Muscle of leg (tissue), 11 donors: Measurements from ENCODE around the gene RICTOR. TPM values are rescaled to one million over a fixed set of nuclear protein-coding genes. Genes with fewer than 3 reads are reported as not detected.
"Not testable (repeated sequence)": the region's sequence is repeated elsewhere in the genome, so short reads cannot be mapped to it uniquely, and the experiment has no call there.

Experiments used
- DNase-seq: peaks from one replicate; pipeline ENCODE4 v3.0.0; 2013
- H3K27ac ChIP-seq: one replicate; pipeline ENCODE4 v1.5.1; 2013; ENCODE audit warnings: mild to moderate bottlenecking, low read length, control low read depth
- H3K27me3 ChIP-seq: one replicate; pipeline ENCODE4 v1.6.1; 2013; ENCODE audit warnings: low read length; ENCODE audit not compliant: control insufficient read depth, insufficient read depth
- H3K36me3 ChIP-seq: one replicate; pipeline ENCODE4 v1.6.1; 2013; ENCODE audit warnings: low read length; ENCODE audit not compliant: control insufficient read depth, insufficient read depth
- H3K4me1 ChIP-seq: one replicate; pipeline ENCODE4 v1.6.1; 2013; ENCODE audit warnings: low read length; ENCODE audit not compliant: control insufficient read depth, insufficient read depth
- H3K4me3 ChIP-seq: one replicate; pipeline ENCODE4 v1.5.1; 2013; ENCODE audit warnings: low read length, control low read depth
- H3K9me3 ChIP-seq: replicated peaks from 2 replicates; pipeline ENCODE4 v1.6.1; 2013; ENCODE audit warnings: low read depth, low read length; ENCODE audit not compliant: control insufficient read depth
- WGBS: methylation state at CpG from one replicate; pipeline ENCODE4 v1.1.5; 2013; ENCODE audit warnings: missing lambda C conversion rate; ENCODE audit not compliant: insufficient coverage; 5-methylcytosine and 5-hydroxymethylcytosine counted together
- polyA plus RNA-seq, 8 donors: library from polyadenylated mRNA; unstranded; fragments of 120-200 nt; gene quantifications; one replicate each; pipeline versions ENCODE4 v1.2.1 to v1.2.3, GENCODE V29; 2013; ENCODE audit warnings: inconsistent platforms in 1 of 8, low replicate concordance in 1 of 8; ENCODE audit not compliant: insufficient read length in 8 of 8, insufficient read depth in 1 of 8
- total RNA-seq: library from RNA; stranded (reverse); fragments of 120-200 nt; gene quantifications from one replicate; pipeline ENCODE4 v1.2.4, GENCODE V29; 2013

RICTOR gene
- total and polyA plus RNA-seq, 9 donors: 9.0 to 22.6 (median 12.3) TPM

- Histone ChIP-seq H3K27me3 (no peaks in the 10 kb centered on the region), H3K4me1 (no peaks in the 10 kb centered on the region), H3K27ac (no peak overlapping the region), H3K36me3 (peaks cover 5% of the 10 kb centered on the region), H3K9me3 (peaks cover 2% of the 10 kb centered on the region), H3K4me3 (no peak overlapping the region)
- WGBS: 0% methylated on average over 2 of the region's 5 CpGs
- DNase-seq: peak; percentile 73
Measured at GRCh38 chr5:38994324-38994927, 79.8 kb downstream of the RICTOR start.

- not testable (repeated sequence) for H3K27me3 ChIP-seq, DNase-seq, H3K4me1 ChIP-seq, H3K36me3 ChIP-seq, H3K4me3 ChIP-seq, H3K27ac ChIP-seq, H3K9me3 ChIP-seq
- WGBS: no CpG with 5 or more reads among the region's 13 CpGs
Measured at GRCh38 chr5:38989974-38990719, 84.1 kb downstream of the RICTOR start.

GRCh38 chr5:38985909-38986452 is 88.2 kb downstream of the RICTOR start:
- no peak for DNase-seq
- no peaks in the 10 kb centered on the region for H3K4me1 ChIP-seq
- no CpG with 5 or more reads among the region's 9 CpGs for WGBS

GRCh38 chr5:38979535-38979934 is 94.7 kb downstream of the RICTOR start:
- Histone ChIP-seq H3K36me3 (peaks cover 6% of the 10 kb centered on the region), H3K27ac (no peak overlapping the region), H3K9me3 (no peaks in the 10 kb centered on the region), H3K4me3 (no peak overlapping the region), H3K4me1 (no peaks in the 10 kb centered on the region), H3K27me3 (no peaks in the 10 kb centered on the region)
- DNase-seq: peak; percentile 7
- no CpG with 5 or more reads among the region's 2 CpGs for WGBS

More at GRCh38 chr5:38985909-38986452, 88.2 kb downstream of the RICTOR start:
- H3K27ac ChIP-seq: no peak overlapping the region
- peaks cover 5% of the 10 kb centered on the region for H3K36me3 ChIP-seq
- no peaks in the 10 kb centered on the region for H3K27me3 ChIP-seq
- no peak overlapping the region for H3K4me3 ChIP-seq
- H3K9me3 ChIP-seq: no peaks in the 10 kb centered on the region

GRCh38 chr5:38978036-38978435 is 96.2 kb downstream of the RICTOR start:
- Histone ChIP-seq H3K9me3 (no peaks in the 10 kb centered on the region), H3K27me3 (no peaks in the 10 kb centered on the region), H3K36me3 (peaks cover 6% of the 10 kb centered on the region), H3K27ac (no peak overlapping the region), H3K4me1 (no peaks in the 10 kb centered on the region), H3K4me3 (no peak overlapping the region)
- no peak for DNase-seq

GRCh38 chr5:38968665-38969064 is 105.5 kb downstream of the RICTOR start:
- WGBS: 100% methylated on average over 4 of the region's 5 CpGs
- Histone ChIP-seq H3K36me3 (peaks cover 6% of the 10 kb centered on the region), H3K9me3 (no peaks in the 10 kb centered on the region), H3K27ac (no peak overlapping the region), H3K4me3 (no peak overlapping the region), H3K27me3 (no peaks in the 10 kb centered on the region), H3K4me1 (no peaks in the 10 kb centered on the region)
- DNase-seq: no peak

GRCh38 chr5:38961691-38962090 is 112.5 kb downstream of the RICTOR start:
- Histone ChIP-seq H3K27me3 (no peaks in the 10 kb centered on the region), H3K4me1 (no peaks in the 10 kb centered on the region), H3K27ac (no peak overlapping the region), H3K36me3 (peaks cover 12% of the 10 kb centered on the region), H3K9me3 (no peaks in the 10 kb centered on the region), H3K4me3 (no peak overlapping the region)
- 60% methylated on average over 1 of the region's 2 CpGs for WGBS
- DNase-seq: no peak

- no peaks in the 10 kb centered on the region for H3K4me1 ChIP-seq
- no peaks in the 10 kb centered on the region for H3K9me3 ChIP-seq
- H3K27me3 ChIP-seq: no peaks in the 10 kb centered on the region
- DNase-seq: no peak
- H3K4me3 ChIP-seq: no peak overlapping the region
- H3K36me3 ChIP-seq: peaks cover 15% of the 10 kb centered on the region
- WGBS: no CpG with 5 or more reads among the region's 4 CpGs
- H3K27ac ChIP-seq: no peak overlapping the region
Measured at GRCh38 chr5:38953426-38954012, 120.7 kb downstream of the RICTOR start.

GRCh38 chr5:38948501-38948900 is 125.7 kb downstream of the RICTOR start:
- no peak overlapping the region for H3K27ac ChIP-seq
- H3K36me3 ChIP-seq: peaks cover 19% of the 10 kb centered on the region
- no peaks in the 10 kb centered on the region for H3K9me3 ChIP-seq
- H3K4me1 ChIP-seq: no peaks in the 10 kb centered on the region
- DNase-seq: no peak
- H3K27me3 ChIP-seq: no peaks in the 10 kb centered on the region
- H3K4me3 ChIP-seq: no peak overlapping the region

- no CpG with 5 or more reads among the region's 4 CpGs for WGBS
- no peaks in the 10 kb centered on the region for H3K27me3 ChIP-seq
- peaks cover 20% of the 10 kb centered on the region for H3K36me3 ChIP-seq
- no peak overlapping the region for H3K27ac ChIP-seq
- no peaks in the 10 kb centered on the region for H3K4me1 ChIP-seq
- H3K9me3 ChIP-seq: no peaks in the 10 kb centered on the region
- no peak overlapping the region for H3K4me3 ChIP-seq
- DNase-seq: no peak
Measured at GRCh38 chr5:38944282-38944681, 129.9 kb downstream of the RICTOR start.
